Progenitor cell of endocrine pancreas (in vitro differentiated cells): ENCODE measurements around the gene REM2. TPM values are rescaled to one million over a fixed set of nuclear protein-coding genes. Genes with fewer than 3 reads are reported as not detected.
A peak's percentile ranks its signal among the peaks of the same experiment; 100 is the strongest.

Source experiments
- DNase-seq: peaks from one replicate; pipeline ENCODE4 v3.0.0; 2021; ENCODE audit warnings: low spot score; ENCODE audit not compliant: unreplicated experiment
- H3K27ac Mint-ChIP-seq: 2 replicates; pipeline ENCODE4 v1.8.0; 2021; ENCODE audit warnings: mild to moderate bottlenecking, moderate library complexity, mixed read lengths
- H3K27me3 Mint-ChIP-seq: 2 replicates; pipeline ENCODE4 v1.8.0; 2021; ENCODE audit warnings: mixed read lengths
- H3K36me3 Mint-ChIP-seq: 2 replicates; pipeline ENCODE4 v1.8.0; 2022; ENCODE audit warnings: mixed read lengths; ENCODE audit not compliant: insufficient read depth
- H3K4me1 Mint-ChIP-seq: 2 replicates; pipeline ENCODE4 v1.8.0; 2021; ENCODE audit warnings: low read depth, mixed read lengths
- H3K4me3 Mint-ChIP-seq: 2 replicates; pipeline ENCODE4 v1.8.0; 2021; ENCODE audit warnings: low read depth, mild to moderate bottlenecking, moderate library complexity, mixed read lengths
- H3K9me3 Mint-ChIP-seq: 2 replicates; pipeline ENCODE4 v1.8.0; 2021; ENCODE audit warnings: low read depth, mixed read lengths
- total RNA-seq: library from RNA; stranded (reverse); gene quantifications from 2 replicates; pipeline ENCODE4 v1.2.1, GENCODE V29; 2021
- TF ChIP-seq, protein P1 (sequence below): fragments of 200-600 bp; sonication (generic); IDR thresholded peaks from one replicate; pipeline ENCODE4 v1.5.0; 2021; ENCODE audit warnings: antibody characterized with exemption, mild to moderate bottlenecking; ENCODE audit not compliant: unreplicated experiment

REM2 gene
- total RNA-seq, 1 donor from 2014 or later = 11.3 TPM

DNA sequence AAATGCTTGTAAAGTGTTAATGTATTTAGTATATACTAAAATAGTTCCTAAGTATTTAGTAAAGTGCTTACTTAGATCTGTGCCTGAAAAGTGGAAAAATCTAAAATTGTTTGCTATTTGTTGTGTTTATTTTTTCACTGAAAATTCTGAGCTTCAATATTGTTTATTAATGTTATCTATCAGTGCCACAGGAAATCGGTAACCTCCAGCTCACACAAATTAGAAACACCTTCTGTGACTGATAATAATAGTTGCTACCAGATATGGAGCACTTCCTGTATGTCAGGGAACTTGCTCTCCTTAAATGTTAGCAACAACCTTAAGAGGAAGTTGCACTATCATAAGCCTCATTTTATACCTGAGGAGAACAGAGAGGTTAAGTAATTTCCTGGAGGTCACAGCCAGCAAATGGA is 12.2 kb upstream of the REM2 start:
- Mint-ChIP-seq H3K27ac (peak overlapping the region; percentile 100), H3K36me3 (peaks cover 6% of the 10 kb centered on the region), H3K4me1 (peaks cover 14% of the 10 kb centered on the region), H3K9me3 (no peaks in the 10 kb centered on the region), H3K4me3 (peak overlapping the region; percentile 91), H3K27me3 (no peaks in the 10 kb centered on the region)
- no peak for DNase-seq
- TF ChIP-seq, protein P1, sequence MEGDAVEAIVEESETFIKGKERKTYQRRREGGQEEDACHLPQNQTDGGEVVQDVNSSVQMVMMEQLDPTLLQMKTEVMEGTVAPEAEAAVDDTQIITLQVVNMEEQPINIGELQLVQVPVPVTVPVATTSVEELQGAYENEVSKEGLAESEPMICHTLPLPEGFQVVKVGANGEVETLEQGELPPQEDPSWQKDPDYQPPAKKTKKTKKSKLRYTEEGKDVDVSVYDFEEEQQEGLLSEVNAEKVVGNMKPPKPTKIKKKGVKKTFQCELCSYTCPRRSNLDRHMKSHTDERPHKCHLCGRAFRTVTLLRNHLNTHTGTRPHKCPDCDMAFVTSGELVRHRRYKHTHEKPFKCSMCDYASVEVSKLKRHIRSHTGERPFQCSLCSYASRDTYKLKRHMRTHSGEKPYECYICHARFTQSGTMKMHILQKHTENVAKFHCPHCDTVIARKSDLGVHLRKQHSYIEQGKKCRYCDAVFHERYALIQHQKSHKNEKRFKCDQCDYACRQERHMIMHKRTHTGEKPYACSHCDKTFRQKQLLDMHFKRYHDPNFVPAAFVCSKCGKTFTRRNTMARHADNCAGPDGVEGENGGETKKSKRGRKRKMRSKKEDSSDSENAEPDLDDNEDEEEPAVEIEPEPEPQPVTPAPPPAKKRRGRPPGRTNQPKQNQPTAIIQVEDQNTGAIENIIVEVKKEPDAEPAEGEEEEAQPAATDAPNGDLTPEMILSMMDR = no peak

DNA sequence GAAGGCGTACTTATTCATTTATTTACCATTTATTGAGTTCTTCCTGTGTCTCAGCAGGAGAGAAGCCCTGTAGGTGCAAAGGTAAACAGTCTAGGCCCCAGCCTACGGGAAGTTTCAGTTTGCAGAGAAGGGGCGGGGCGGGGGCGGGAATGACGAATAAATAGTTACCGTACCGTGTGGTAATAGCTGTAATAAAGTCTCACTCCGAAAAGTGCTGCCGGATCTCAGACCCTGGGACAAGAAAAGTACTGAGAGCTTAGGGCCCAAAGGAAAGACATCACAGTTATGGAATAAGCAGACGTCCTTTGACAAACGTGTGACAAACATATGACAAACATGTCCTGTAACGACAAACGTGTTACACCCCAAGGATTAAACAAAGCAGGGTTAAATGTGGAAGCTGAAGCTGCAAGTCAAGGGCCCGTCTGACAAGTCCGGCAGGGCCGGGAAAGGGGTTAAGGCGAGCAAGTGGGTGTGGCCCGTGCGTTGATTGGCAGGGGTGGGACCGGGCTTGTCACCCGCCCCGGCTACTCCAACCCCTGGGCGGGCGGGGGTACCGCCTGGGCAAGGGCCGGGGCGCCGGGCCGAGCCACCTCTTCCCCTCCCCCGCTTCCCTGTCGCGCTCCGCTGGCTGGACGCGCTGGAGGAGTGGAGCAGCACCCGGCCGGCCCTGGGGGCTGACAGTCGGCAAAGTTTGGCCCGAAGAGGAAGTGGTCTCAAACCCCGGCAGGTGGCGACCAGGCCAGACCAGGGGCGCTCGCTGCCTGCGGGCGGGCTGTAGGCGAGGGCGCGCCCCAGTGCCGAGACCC is 11.6 kb upstream of the REM2 start, which contains the start of gene LRP10:
LRP10 (plus strand) TSS at position 517 of the 809 bp plus-strand sequence. CDS start 564 bp downstream, outside the sequence.
- H3K9me3 Mint-ChIP-seq = no peaks in the 10 kb centered on the region
- no peaks in the 10 kb centered on the region for H3K27me3 Mint-ChIP-seq
- H3K27ac Mint-ChIP-seq = peak within 1 kb of the TSS; percentile 100
- H3K4me3 Mint-ChIP-seq = peak within 1 kb of the TSS; percentile 91
- H3K4me1 Mint-ChIP-seq = peaks cover 14% of the 10 kb centered on the region
- peak; percentile 85 for DNase-seq
- TF ChIP-seq, protein P1 = no peak
- H3K36me3 Mint-ChIP-seq = peaks cover 9% of the 10 kb centered on the region

DNA sequence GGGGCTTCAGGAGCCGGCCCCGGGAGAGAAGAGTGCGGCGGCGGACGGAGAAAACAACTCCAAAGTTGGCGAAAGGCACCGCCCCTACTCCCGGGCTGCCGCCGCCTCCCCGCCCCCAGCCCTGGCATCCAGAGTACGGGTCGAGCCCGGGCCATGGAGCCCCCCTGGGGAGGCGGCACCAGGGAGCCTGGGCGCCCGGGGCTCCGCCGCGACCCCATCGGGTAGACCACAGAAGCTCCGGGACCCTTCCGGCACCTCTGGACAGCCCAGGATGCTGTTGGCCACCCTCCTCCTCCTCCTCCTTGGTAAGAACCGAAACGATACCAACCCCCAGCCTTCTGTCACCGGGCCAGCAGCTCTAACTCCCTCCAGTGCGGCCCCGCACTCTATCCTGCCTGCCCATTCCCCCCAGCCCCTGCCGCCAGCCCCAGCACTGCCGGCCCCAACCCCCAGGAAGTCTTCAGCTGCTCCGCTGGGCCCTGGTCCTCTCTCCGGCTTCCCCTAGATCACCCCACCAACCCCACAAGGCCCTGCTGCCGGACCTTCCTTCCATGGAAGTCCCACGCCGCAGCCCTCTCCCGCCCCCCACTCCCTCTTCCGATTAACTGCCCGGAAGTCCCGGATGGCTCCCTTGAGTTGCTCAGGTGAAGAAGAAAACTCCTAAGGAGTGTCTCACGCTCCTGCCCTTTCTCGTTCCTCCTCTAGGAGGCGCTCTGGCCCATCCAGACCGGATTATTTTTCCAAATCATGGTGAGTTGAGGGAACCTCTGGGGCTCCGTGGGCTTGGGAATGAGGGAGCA is 10.8 kb upstream of the REM2 start:
- peak overlapping the region; percentile 84 for H3K27ac Mint-ChIP-seq

DNA sequence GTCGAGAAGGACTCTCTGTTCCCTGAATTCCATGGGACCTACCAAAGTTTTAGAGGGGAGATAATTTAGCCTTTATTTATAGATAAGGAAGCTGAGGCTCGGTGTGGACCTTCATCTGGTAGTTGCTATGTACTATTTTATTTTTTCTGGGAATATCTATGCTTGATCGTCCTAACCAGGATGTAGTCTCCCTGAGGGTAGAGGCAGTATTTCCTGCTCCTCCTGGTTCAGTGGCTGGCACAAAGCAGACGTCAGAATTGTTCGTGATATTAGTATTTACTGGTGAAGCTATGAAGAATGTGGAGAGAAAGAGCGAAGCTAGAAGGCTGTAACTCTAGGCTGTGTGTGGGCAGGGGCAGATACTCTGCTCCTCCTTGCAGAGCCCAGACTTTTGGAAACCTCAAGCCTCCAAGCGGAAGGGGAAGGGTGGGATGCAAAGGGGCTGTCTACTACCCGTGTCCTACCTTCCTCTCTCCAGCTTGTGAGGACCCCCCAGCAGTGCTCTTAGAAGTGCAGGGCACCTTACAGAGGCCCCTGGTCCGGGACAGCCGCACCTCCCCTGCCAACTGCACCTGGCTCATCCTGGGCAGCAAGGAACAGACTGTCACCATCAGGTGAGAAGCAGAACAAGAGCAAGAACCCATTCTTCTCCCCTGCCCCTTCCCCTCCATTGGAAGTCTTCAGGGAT is 10.0 kb upstream of the REM2 start:
- DNase-seq = no peak
- peaks cover 12% of the 10 kb centered on the region for H3K36me3 Mint-ChIP-seq
- peak overlapping the region; percentile 91 for H3K4me3 Mint-ChIP-seq
- H3K9me3 Mint-ChIP-seq = no peaks in the 10 kb centered on the region
- TF ChIP-seq, protein P1 = no peak
- H3K27ac Mint-ChIP-seq = peak overlapping the region; percentile 84
- peaks cover 14% of the 10 kb centered on the region for H3K4me1 Mint-ChIP-seq
- H3K27me3 Mint-ChIP-seq = no peaks in the 10 kb centered on the region

More for the DNA sequence above, 10.8 kb upstream of the REM2 start:
- no peaks in the 10 kb centered on the region for H3K9me3 Mint-ChIP-seq
- no peaks in the 10 kb centered on the region for H3K27me3 Mint-ChIP-seq
- H3K4me3 Mint-ChIP-seq = peak overlapping the region; percentile 91
- peak; percentile 85 for DNase-seq
- H3K36me3 Mint-ChIP-seq = peaks cover 9% of the 10 kb centered on the region
- peaks cover 14% of the 10 kb centered on the region for H3K4me1 Mint-ChIP-seq
- TF ChIP-seq, protein P1 = peak; percentile 93
